ENCODE data around the gene CCDC141.
A peak's percentile ranks its signal among the peaks of the same experiment; 100 is the strongest.

The CCDC141 gene

GRCh38 chr2:178882666-178883440, 167.1 kb downstream of the CCDC141 start:
- peak overlapping the region; percentile 32 for H3K27ac ChIP-seq
- DNase-seq (ENCODE audit: low read depth, low spot score), result no peak

- DNase-seq (ENCODE audit: low read depth, low spot score), result no peak
- no peak overlapping the region for H3K27ac ChIP-seq
These were observed 168.9 kb downstream of the CCDC141 start for GRCh38 chr2:178881075-178881474.

GRCh38 chr2:178880257-178880656, 169.7 kb downstream of the CCDC141 start:
- no peak for DNase-seq (ENCODE audit: low read depth, low spot score)

GRCh38 chr2:178877874-178878273, 172.1 kb downstream of the CCDC141 start:
- H3K27ac ChIP-seq, result no peak overlapping the region
- no peak for DNase-seq (ENCODE audit: low read depth, low spot score)

More at GRCh38 chr2:178880257-178880656, 169.7 kb downstream of the CCDC141 start:
- no peak overlapping the region for H3K27ac ChIP-seq

GRCh38 chr2:178874529-178875240, 175.3 kb downstream of the CCDC141 start:
- no peak for DNase-seq (ENCODE audit: low read depth, low spot score)
- no peak overlapping the region for H3K27ac ChIP-seq

GRCh38 chr2:178873912-178874311, 176.0 kb downstream of the CCDC141 start:
- no peak overlapping the region for H3K27ac ChIP-seq
- no peak for DNase-seq (ENCODE audit: low read depth, low spot score)

GRCh38 chr2:178871536-178871935, 178.4 kb downstream of the CCDC141 start:
- no peak for DNase-seq (ENCODE audit: low read depth, low spot score)
- H3K27ac ChIP-seq, result no peak overlapping the region

- no peak for DNase-seq (ENCODE audit: low read depth, low spot score)
- H3K27ac ChIP-seq, result no peak overlapping the region
These were observed 179.2 kb downstream of the CCDC141 start for GRCh38 chr2:178870703-178871102.

- no peak for DNase-seq (ENCODE audit: low read depth, low spot score)
These were observed 183.9 kb downstream of the CCDC141 start for GRCh38 chr2:178865999-178866398.

GRCh38 chr2:178865146-178865936, 184.6 kb downstream of the CCDC141 start:
- no peak overlapping the region for H3K27ac ChIP-seq
- no peak for DNase-seq (ENCODE audit: low read depth, low spot score)

More at GRCh38 chr2:178865999-178866398, 183.9 kb downstream of the CCDC141 start:
- no peak overlapping the region for H3K27ac ChIP-seq

- H3K27ac ChIP-seq, result peak overlapping the region; percentile 2
- no peak for DNase-seq (ENCODE audit: low read depth, low spot score)
These were observed 185.9 kb downstream of the CCDC141 start for GRCh38 chr2:178863856-178864620.

GRCh38 chr2:178863130-178863855, 186.6 kb downstream of the CCDC141 start:
- DNase-seq (ENCODE audit: low read depth, low spot score), result no peak
- peak overlapping the region; percentile 2 for H3K27ac ChIP-seq

GRCh38 chr2:178860551-178860950, 189.4 kb downstream of the CCDC141 start:
- H3K27ac ChIP-seq, result no peak overlapping the region
- no peak for DNase-seq (ENCODE audit: low read depth, low spot score)

GRCh38 chr2:178859730-178860129, 190.2 kb downstream of the CCDC141 start:
- no peak overlapping the region for H3K27ac ChIP-seq
- DNase-seq (ENCODE audit: low read depth, low spot score), result no peak

GRCh38 chr2:178858896-178859625, 190.9 kb downstream of the CCDC141 start:
- DNase-seq (ENCODE audit: low read depth, low spot score), result no peak
- no peak overlapping the region for H3K27ac ChIP-seq

- DNase-seq (ENCODE audit: low read depth, low spot score), result no peak
- no peak overlapping the region for H3K27ac ChIP-seq
These were observed 194.8 kb downstream of the CCDC141 start for GRCh38 chr2:178855151-178855550.

GRCh38 chr2:178848335-178848734, 201.6 kb downstream of the CCDC141 start:
- no peak overlapping the region for H3K27ac ChIP-seq
- DNase-seq (ENCODE audit: low read depth, low spot score), result no peak

- no peak overlapping the region for H3K27ac ChIP-seq
- no peak for DNase-seq (ENCODE audit: low read depth, low spot score)
These were observed 203.5 kb downstream of the CCDC141 start for GRCh38 chr2:178846458-178846802.

Data from epithelial cell of prostate (primary cell).